ENCODE results near the gene ZNF740. TPM values are rescaled to one million over a fixed set of nuclear protein-coding genes. Genes with fewer than 3 reads are reported as not detected.

ZNF740 gene
- total RNA-seq, 2 experiments from 2014 or later, result 32.6 to 37.5 TPM

DNA sequence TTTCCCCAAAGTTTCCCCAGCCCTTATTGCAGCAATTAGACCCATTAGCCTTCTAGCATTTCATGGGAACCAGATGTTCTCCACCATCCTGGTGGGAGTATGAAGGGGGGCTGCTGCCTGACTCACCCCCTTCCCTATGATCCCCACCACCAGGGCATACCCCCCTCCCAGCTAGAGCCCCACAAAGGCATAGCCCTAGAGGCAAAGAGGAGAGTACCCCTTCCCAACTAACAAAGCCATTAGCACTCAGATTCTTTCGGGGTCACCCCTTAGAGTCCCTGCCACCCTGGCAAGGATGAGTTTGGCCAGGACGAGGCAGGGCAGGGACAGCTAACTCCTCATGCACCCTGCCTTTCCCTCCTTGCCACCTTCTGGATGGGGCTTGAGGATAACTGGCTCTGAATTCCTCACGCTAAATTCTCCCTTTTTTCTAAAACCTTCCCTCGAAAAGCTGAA is 42.3 kb downstream of the ZNF740 start:
- intact Hi-C loops (cut with micrococcal nuclease), result loop anchor here (5.0 kb wide), 1 partner anchor 229 kb away; the partner anchor contains the start of gene PCBP2
- no peaks in the 10 kb centered on the region for H3K9me3 Mint-ChIP-seq

DNA sequence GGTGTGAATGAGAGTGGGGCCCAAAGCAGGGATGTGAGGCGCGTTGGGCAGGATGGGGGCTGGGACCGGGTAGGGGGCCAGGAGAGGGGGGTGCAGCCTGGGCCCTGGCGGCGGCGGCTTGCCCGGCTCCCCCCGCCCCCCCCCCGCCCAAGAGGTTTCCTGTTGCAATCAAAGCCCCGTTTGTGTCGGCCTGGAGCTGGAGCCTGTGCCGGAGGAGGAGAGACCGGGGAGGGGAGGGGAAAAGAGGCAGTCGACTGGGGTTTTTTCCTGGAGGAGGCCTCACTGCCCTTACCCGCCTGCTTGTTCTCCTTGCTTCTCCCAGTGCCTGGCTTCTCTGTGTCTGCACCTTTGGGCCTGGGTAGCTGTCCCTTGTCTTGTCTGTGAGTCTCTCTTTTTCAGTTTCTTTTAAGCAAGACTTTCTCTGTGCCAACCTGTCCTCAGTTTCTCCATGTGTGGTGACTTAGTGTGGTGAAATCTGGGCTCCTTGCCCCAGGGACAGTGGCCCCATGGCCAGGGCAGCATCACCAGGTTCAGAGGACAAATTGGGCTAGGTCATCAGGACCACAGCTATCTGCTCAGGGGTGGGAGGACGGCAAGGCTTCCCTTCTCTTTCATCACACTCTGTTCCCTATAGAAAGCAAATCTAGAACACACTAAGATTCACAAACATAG is 43.0 kb downstream of the ZNF740 start:
- Mint-ChIP-seq H3K4me1 (ENCODE audit: low read depth) (peaks cover 63% of the 10 kb centered on the region), H3K4me3 (peak overlapping the region; percentile 65), H3K36me3 (peaks cover 5% of the 10 kb centered on the region), H3K27ac (peak overlapping the region; percentile 69), H3K27me3 (no peaks in the 10 kb centered on the region), H3K9me3 (no peaks in the 10 kb centered on the region)
- intact Hi-C loops (cut with micrococcal nuclease), result loop anchor here (5.0 kb wide), 1 partner anchor 229 kb away; the partner anchor contains the start of gene PCBP2
- DNase-seq, result peak; percentile 48
- CTCF ChIA-PET, result interaction anchor here (1.9 kb wide), 1 partner anchor 10 kb away, joined by 10 read pairs; no protein-coding TSS in a partner anchor
- POLR2A ChIA-PET, result interaction anchor here (1.0 to 1.4 kb wide), 2 partner anchors 9 to 13 kb away, joined by 3 to 4 read pairs; no protein-coding TSS in a partner anchor

More for the DNA sequence above, 42.3 kb downstream of the ZNF740 start:
- Mint-ChIP-seq H3K27me3 (no peaks in the 10 kb centered on the region), H3K4me1 (ENCODE audit: low read depth) (peaks cover 64% of the 10 kb centered on the region), H3K27ac (peak overlapping the region; percentile 92), H3K4me3 (peak overlapping the region; percentile 65), H3K36me3 (peaks cover 5% of the 10 kb centered on the region)
- ChIA-PET POLR2A (interaction anchor here (0.6 to 1.4 kb wide), 3 partner anchors 10 to 45 kb away, joined by 3 to 5 read pairs (median 4); partner anchors contain the start of gene ESPL1), CTCF (interaction anchor here (0.6 to 1.9 kb wide), 3 partner anchors 9 to 76 kb away, joined by 3 to 10 read pairs (median 6); no protein-coding TSS in a partner anchor)
- DNase-seq, result no peak

DNA sequence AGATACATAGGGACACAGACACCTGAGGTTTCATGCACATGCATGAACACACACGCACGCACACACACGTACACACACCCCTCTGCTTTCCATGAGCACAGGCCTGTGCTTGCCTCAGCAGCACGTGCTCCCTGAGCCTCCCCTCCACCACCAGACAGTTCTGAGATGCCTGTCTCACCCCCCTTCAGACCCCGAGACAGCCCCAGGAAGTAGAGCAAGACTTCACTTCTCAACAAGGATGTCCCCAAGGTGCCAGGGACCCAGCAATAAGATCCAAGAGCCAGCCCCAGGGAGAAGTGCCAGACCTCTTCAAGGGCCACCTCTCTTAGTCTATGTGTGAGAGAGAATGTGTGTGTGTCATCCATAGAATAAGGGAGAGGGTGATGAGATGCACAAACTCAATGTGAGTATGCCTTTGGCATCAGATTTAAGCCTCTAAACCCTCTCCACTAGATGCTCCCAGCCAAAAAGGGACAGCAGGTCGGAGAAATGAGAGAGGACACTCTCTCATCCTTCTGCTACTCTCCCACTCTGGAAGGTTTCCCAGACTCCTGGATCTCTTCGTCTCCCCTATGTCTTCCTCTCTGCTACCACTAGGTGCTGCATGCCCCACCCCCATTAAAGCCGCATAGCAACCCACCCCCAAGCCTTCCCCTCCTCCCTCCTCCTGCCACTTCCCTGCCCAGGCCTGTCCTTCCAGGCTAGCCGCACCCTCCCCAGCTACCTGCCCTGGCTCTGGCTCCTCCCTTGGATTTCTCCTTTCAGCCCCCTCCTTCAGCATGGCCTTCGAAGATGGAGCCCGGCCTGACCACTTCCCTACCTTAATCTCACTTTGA is 43.8 kb downstream of the ZNF740 start:
- Mint-ChIP-seq H3K27ac (peak overlapping the region; percentile 66), H3K27me3 (no peaks in the 10 kb centered on the region), H3K9me3 (no peaks in the 10 kb centered on the region), H3K4me1 (ENCODE audit: low read depth) (peaks cover 62% of the 10 kb centered on the region), H3K4me3 (no peak overlapping the region), H3K36me3 (peaks cover 2% of the 10 kb centered on the region)
- intact Hi-C loops (cut with micrococcal nuclease), result loop anchor here (5.0 kb wide), 1 partner anchor 228 kb away; the partner anchor contains the start of gene PCBP2
- ChIA-PET CTCF (interaction anchor here (1.5 to 1.9 kb wide), 2 partner anchors 11 to 97 kb away, joined by 5 to 10 read pairs; partner anchors contain the start of gene AAAS), POLR2A (no interaction called here)
- no peak for DNase-seq

DNA sequence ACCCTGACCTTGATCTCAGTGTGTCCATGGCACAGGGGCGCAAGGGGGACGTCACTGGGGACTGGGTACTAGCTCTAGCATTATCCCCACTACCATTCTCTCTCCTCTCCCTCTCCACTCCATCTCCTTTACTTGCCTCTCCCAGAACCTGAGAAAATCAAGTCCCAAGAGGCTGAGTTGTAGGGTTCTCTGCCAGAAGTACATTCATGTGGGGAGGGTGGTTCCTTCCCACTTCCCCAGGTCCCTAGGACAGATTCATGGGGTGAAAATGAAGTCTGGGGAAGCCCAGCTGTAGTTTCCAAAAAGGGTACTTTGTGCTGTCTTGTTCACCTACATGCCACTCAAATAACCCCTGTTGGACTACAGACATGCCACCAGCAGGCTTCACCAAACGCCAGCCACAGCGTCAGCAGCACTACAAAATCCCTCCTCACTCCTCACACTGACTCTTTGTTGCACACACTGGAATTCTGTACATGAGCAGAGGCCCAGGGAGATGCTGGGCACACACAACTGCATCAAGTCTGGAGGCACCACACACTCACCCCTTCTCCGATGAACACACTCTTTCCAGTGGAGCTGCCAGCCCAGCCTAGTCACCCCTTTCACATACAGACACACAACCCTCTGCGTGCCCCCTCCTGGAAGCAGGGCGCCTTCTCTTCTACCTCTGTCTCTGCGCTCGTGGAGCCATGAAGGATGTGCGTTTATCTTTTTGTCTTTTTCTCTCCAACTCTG is 44.5 kb downstream of the ZNF740 start:
- POLR2A ChIA-PET, result interaction anchor here (1.3 kb wide), 1 partner anchor 26 kb away, joined by 3 read pairs; no protein-coding TSS in a partner anchor
- intact Hi-C loops (cut with micrococcal nuclease), result loop anchor here (5.0 kb wide), 1 partner anchor 227 kb away; the partner anchor contains the start of gene PCBP2
- no peaks in the 10 kb centered on the region for H3K27me3 Mint-ChIP-seq
- no peaks in the 10 kb centered on the region for H3K36me3 Mint-ChIP-seq
- no peaks in the 10 kb centered on the region for H3K9me3 Mint-ChIP-seq
- no peak overlapping the region for H3K4me3 Mint-ChIP-seq
- CTCF ChIA-PET, result interaction anchor here (0.6 to 1.9 kb wide), 3 partner anchors 11 to 126 kb away, joined by 3 to 10 read pairs (median 5); partner anchors contain the start of gene AAAS
- H3K4me1 Mint-ChIP-seq (ENCODE audit: low read depth), result peaks cover 66% of the 10 kb centered on the region
- DNase-seq, result no peak
- H3K27ac Mint-ChIP-seq, result peak overlapping the region; percentile 28

DNA sequence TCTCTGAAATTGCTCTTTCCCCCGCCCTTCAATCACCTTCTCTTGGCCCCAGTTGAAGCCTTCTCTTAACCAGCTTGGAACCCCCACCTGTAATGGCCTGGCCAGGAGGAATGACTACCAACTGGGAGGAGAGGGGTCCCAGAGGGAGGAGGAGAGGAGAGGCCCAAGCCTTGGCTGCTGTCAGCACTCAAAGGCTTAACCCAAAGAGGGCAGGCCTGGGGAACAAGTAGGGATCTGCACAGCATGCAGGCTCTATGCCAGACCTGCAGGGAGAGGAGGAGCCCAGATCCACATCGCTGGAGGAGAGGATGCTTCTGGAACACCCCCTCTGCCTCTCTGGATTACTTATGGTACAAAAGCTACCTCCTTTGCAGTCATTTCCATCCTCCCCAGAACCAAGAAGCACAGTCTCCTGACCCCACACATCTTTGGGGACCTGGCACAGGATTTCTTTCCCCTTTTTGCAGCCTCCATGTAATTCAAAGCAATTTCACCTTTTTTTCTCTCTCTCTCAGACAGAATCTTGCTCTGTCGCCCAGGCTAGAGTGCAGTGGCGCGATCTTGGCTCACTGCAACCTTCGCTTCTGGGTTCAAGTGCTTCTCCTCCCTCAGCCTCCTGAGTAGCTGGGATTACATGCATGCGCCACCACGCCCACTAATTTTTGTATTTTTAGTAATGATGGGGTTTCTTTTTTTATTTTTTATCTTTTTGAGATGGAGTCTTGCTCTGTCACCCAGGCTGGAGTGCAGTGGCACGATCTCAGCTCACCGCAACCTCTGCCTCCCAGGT is 45.3 kb downstream of the ZNF740 start:
- no peak overlapping the region for H3K4me3 Mint-ChIP-seq
- peak overlapping the region; percentile 28 for H3K27ac Mint-ChIP-seq
- no peaks in the 10 kb centered on the region for H3K9me3 Mint-ChIP-seq

DNA sequence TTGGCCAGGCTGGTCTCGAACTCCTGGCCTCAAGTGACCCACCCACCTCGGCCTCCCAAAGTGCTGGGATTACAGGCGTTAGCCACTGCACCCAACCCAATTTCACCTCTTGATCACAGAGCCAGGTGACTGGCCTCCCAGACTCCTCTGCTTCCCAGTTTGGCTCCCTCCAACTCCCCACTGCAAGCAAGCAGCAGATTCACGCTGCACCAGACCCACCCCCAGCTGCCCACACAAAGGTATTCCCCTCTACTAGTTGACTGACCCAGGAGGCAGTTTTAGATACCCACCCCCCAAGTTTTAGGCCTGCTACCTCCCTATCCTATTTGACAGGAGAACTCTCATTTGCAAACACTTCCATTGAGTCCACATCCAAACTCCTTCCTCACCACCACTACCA is 46.3 kb downstream of the ZNF740 start:
- Mint-ChIP-seq H3K27me3 (no peaks in the 10 kb centered on the region), H3K36me3 (no peaks in the 10 kb centered on the region), H3K4me3 (no peak overlapping the region), H3K4me1 (ENCODE audit: low read depth) (peaks cover 76% of the 10 kb centered on the region), H3K9me3 (no peaks in the 10 kb centered on the region), H3K27ac (peak overlapping the region; percentile 14)
- DNase-seq, result no peak
- POLR2A ChIA-PET, result no interaction called here
- CTCF ChIA-PET, result interaction anchor here (3.1 kb wide), 1 partner anchor 13 kb away, joined by 12 read pairs; no protein-coding TSS in a partner anchor
- intact Hi-C loops (cut with micrococcal nuclease), result no loop called here

More for the DNA sequence above, 45.3 kb downstream of the ZNF740 start:
- no peaks in the 10 kb centered on the region for H3K36me3 Mint-ChIP-seq
- DNase-seq, result no peak
- H3K27me3 Mint-ChIP-seq, result no peaks in the 10 kb centered on the region
- H3K4me1 Mint-ChIP-seq (ENCODE audit: low read depth), result peaks cover 70% of the 10 kb centered on the region
- ChIA-PET CTCF (interaction anchor here (0.6 to 1.5 kb wide), 2 partner anchors 96 to 127 kb away, joined by 3 to 5 read pairs; partner anchors contain the start of gene AAAS), POLR2A (interaction anchor here (1.3 kb wide), 1 partner anchor 25 kb away, joined by 3 read pairs; no protein-coding TSS in a partner anchor)
- intact Hi-C loops (cut with micrococcal nuclease), result no loop called here

DNA sequence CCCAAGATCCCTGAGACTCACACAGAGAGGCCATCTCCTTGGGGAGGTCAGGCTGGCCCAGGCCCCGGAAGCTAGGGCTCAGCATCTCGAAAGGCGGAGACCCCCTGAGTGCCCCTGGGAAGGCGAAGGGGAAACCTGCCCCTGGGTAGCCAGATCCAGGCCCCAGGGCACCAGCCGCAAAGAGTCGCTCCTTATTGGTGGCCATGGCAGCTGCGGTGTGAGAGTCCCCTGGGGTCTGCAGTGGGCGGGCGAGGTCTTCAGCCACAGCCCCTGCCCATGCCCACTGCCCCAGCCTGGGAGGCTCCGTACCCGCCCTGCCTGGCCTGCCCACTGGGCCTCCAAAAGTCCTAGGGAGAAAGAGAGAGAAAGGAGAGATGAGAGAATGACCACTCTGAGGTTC is 46.8 kb downstream of the ZNF740 start:
- H3K4me1 Mint-ChIP-seq (ENCODE audit: low read depth), result peaks cover 72% of the 10 kb centered on the region
- ChIA-PET POLR2A (no interaction called here), CTCF (interaction anchor here (1.5 to 3.1 kb wide), 2 partner anchors 13 to 15 kb away, joined by 3 to 12 read pairs; no protein-coding TSS in a partner anchor)
- peak overlapping the region; percentile 16 for H3K27ac Mint-ChIP-seq
- intact Hi-C loops (cut with micrococcal nuclease), result no loop called here
- H3K4me3 Mint-ChIP-seq, result no peak overlapping the region
- no peaks in the 10 kb centered on the region for H3K36me3 Mint-ChIP-seq
- no peaks in the 10 kb centered on the region for H3K27me3 Mint-ChIP-seq
- H3K9me3 Mint-ChIP-seq, result no peaks in the 10 kb centered on the region
- DNase-seq, result no peak

DNA sequence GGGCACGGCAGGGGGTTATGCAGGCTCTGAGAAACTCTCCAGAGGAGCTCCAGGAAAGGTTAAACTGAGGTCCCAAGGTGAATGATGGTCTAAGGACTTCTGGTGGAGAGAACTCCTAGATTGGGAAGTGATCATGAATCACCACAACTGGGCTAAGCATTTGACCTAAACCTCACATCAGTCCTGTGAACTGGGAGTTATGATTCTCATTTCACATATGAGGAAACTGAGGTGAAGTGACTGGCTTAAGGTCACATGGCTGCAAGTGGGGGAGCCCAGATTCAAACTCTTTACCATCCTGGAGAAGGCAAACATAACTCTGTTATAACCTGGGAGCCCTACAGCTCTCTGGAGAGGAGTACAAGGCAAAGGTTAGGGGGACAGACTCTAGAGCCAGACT is 47.3 kb downstream of the ZNF740 start:
- Mint-ChIP-seq H3K36me3 (no peaks in the 10 kb centered on the region), H3K4me1 (ENCODE audit: low read depth) (peaks cover 72% of the 10 kb centered on the region), H3K9me3 (no peaks in the 10 kb centered on the region), H3K27ac (peak overlapping the region; percentile 16), H3K27me3 (no peaks in the 10 kb centered on the region), H3K4me3 (no peak overlapping the region)
- DNase-seq, result no peak
- intact Hi-C loops (cut with micrococcal nuclease), result no loop called here
- ChIA-PET POLR2A (interaction anchor here (1.0 kb wide), 1 partner anchor 65 kb away, joined by 3 read pairs; no protein-coding TSS in a partner anchor), CTCF (interaction anchor here (1.5 to 3.1 kb wide), 2 partner anchors 14 to 16 kb away, joined by 3 to 12 read pairs; no protein-coding TSS in a partner anchor)

DNA sequence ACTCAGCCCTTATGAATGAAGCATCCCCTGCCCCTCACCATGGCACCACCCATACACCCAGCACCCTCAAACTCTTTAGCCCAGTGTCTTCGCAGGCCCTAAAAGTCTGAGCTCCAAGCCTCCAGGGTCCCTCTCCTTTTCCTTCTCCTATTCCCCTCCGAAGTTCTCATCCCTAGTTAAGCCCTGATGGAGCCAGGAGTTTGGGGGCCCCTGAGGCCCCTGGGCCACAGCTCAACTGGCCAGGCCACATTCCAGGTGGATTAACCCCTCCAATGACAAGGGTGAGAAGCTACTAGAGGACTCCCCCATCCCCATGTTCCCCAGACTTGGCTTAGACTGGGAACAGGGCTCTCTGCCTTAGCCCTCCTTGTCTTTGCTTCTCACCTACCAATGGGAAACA is 48.9 kb downstream of the ZNF740 start:
- H3K27ac Mint-ChIP-seq, result peak overlapping the region; percentile 53
- intact Hi-C loops (cut with micrococcal nuclease), result no loop called here
- ChIA-PET CTCF (interaction anchor here (1.0 to 3.1 kb wide), 4 partner anchors 15 to 92 kb away, joined by 3 to 12 read pairs (median 4); partner anchors contain the start of gene AAAS), POLR2A (no interaction called here)
- H3K27me3 Mint-ChIP-seq, result no peaks in the 10 kb centered on the region
- no peaks in the 10 kb centered on the region for H3K9me3 Mint-ChIP-seq
- H3K36me3 Mint-ChIP-seq, result no peaks in the 10 kb centered on the region
- peaks cover 70% of the 10 kb centered on the region for H3K4me1 Mint-ChIP-seq (ENCODE audit: low read depth)
- no peak for DNase-seq
- no peak overlapping the region for H3K4me3 Mint-ChIP-seq

DNA sequence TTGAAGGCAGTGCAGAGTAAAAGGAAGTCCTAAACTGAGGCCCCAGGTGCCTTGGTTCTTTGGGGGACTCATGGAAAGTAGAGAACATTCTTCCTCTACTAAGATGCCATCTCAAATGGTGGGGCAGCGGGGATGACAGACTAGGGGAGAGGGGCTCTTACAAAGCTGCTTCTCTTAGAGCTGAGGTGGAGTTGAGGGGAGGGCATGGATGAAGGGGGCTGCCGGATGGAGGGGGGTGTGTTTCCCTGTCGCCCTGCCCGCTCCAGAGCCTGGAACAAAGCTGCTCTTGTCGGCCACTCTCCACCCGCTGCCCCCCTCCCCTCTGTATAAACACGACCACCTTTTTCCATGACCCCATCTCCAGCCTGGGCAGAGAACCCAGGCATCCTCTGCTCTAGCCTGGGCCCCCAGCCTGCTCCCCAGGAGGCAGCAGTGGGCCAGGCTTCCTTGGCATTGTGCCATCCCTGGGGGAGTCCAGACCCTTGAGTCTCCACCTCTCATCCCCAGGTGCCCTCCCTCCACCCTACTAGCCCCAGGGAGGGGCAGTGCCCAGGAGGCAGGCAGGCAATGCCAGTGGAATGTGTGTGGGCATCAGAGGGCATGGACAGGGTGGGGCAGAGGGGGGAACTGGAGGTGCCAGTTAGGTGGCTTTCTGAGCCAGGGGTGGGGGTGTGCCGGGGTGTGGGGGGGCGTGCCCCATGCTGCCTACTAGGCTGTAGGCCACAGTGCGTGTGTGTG is 49.8 kb downstream of the ZNF740 start:
- intact Hi-C loops (cut with micrococcal nuclease), result no loop called here
- no peaks in the 10 kb centered on the region for H3K27me3 Mint-ChIP-seq
- H3K27ac Mint-ChIP-seq, result peak overlapping the region; percentile 53
- H3K4me1 Mint-ChIP-seq (ENCODE audit: low read depth), result peaks cover 68% of the 10 kb centered on the region
- no peak for DNase-seq
- POLR2A ChIA-PET, result interaction anchor here (1.0 kb wide), 1 partner anchor 10 kb away, joined by 6 read pairs; no protein-coding TSS in a partner anchor
- no peaks in the 10 kb centered on the region for H3K9me3 Mint-ChIP-seq
- peak overlapping the region; percentile 9 for H3K4me3 Mint-ChIP-seq
- CTCF ChIA-PET, result interaction anchor here (1.0 to 3.1 kb wide), 3 partner anchors 16 to 60 kb away, joined by 3 to 12 read pairs (median 5); no protein-coding TSS in a partner anchor
- no peaks in the 10 kb centered on the region for H3K36me3 Mint-ChIP-seq

Measured in activated CD4-positive, alpha-beta memory T cell treated with anti-CD3 and anti-CD28 coated beads for 36 hours (primary cell).